K562 (cell line): Measurements from ENCODE around the gene SPEM2. TPM values are rescaled to one million over a fixed set of nuclear protein-coding genes. Genes with fewer than 3 reads are reported as not detected.
A peak's percentile ranks its signal among the peaks of the same experiment; 100 is the strongest.

Experiments used
- ATAC-seq: fragments of 200-7000 bp; cut with Tn5 transposase; 3 replicates; pipeline ENCODE4 v1.9.1; 2020; ENCODE audit warnings: moderate library complexity
- BruUV-seq: library from RNA; stranded (reverse); fragments of 400-500 nt; replicated peaks from 2 replicates; lab custom pipeline; 2021; lab: Mats Ljungman, UMichigan
- CTCF ChIA-PET: fragments of 300-600 bp; formaldehyde crosslinking; extraction: SDS; loops from one replicate; lab custom pipeline; 2021; ENCODE audit warnings: low intra/inter-chr PET ratio; lab: Yijun Ruan, JAX
- POLR2A ChIA-PET: fragments of 300-600, 350-650 bp; sonication (Branson Sonifier 250); formaldehyde crosslinking; extraction: SDS; loops from one replicate; lab custom pipeline; 2021; ENCODE audit warnings: antibody characterized with exemption, inconsistent platforms; lab: Yijun Ruan, JAX
- DNase-seq, 4 experiments: peaks; one replicate each; pipeline versions ENCODE4 v3.0.0 to v3.0.0-alpha.2; 2011 to 2018; ENCODE audit warnings: low spot score in 3 of 4, mixed read lengths in 3 of 4; ENCODE audit errors: extremely low read depth in 1 of 4
- FAIRE-seq: peaks from 2 replicates; lab custom pipeline; 2011; peaks lifted over from hg19 to GRCh38; lab: Jason Lieb, UNC
- H2AFZ ChIP-seq: 2 replicates; pipeline ENCODE4 v1.6.0; 2011; ENCODE audit warnings: low read depth, low read length, control low read depth, inconsistent platforms
- H3K27ac ChIP-seq: fragments of 200-600 bp; 3 replicates; pipeline ENCODE4 v1.8.0; 2011; ENCODE audit warnings: low read depth, mild to moderate bottlenecking, control low read depth, inconsistent platforms, low read length, moderate library complexity, mixed read lengths; ENCODE audit errors: extremely low read depth
- H3K27me3 ChIP-seq, 2 experiments: fragments of 300-600 bp in 1 of 2; 2 replicates in 1 of 2; 3 replicates in 1 of 2; pipeline versions ENCODE4 v1.6.0 to v1.8.0; 2011; ENCODE audit warnings: inconsistent platforms in 2 of 2, low read length in 2 of 2, mild to moderate bottlenecking in 1 of 2, mixed read lengths in 1 of 2, moderate library complexity in 1 of 2; ENCODE audit not compliant: control insufficient read depth in 2 of 2, insufficient read depth in 2 of 2
- H3K36me3 ChIP-seq: fragments of 300-600 bp; 3 replicates; pipeline ENCODE4 v1.8.0; 2011; ENCODE audit warnings: mild to moderate bottlenecking, low read length, inconsistent platforms; ENCODE audit not compliant: control insufficient read depth, insufficient read depth
- H3K4me1 ChIP-seq, 2 experiments: fragments of 200-600 bp in 1 of 2; replicated peaks in 1 of 2; 2 replicates in 1 of 2; 3 replicates in 1 of 2; pipeline versions ENCODE4 v1.5.1 to v1.8.0; 2011; ENCODE audit warnings: inconsistent platforms in 2 of 2, low read length in 2 of 2, mild to moderate bottlenecking in 1 of 2, mixed read lengths in 1 of 2, moderate library complexity in 1 of 2; ENCODE audit not compliant: control insufficient read depth in 2 of 2, insufficient read depth in 2 of 2
- H3K4me2 ChIP-seq: 2 replicates; pipeline ENCODE4 v1.6.1; 2011; ENCODE audit warnings: low read length, control low read depth, inconsistent platforms, mixed read lengths; ENCODE audit not compliant: insufficient read depth
- H3K4me3 ChIP-seq: fragments of 200-600 bp; sonication (generic), shearing (Covaris generic); 2 replicates; pipeline ENCODE4 v1.5.1; 2016; ENCODE audit warnings: control low read depth, inconsistent platforms
- H3K79me2 ChIP-seq: fragments of 200-600 bp; 3 replicates; pipeline ENCODE4 v1.8.0; 2011; ENCODE audit warnings: low read length, inconsistent platforms; ENCODE audit not compliant: control insufficient read depth, insufficient read depth
- H3K9ac ChIP-seq, 2 experiments: 2 replicates each; pipeline versions ENCODE4 v1.6.0 to v1.6.1; 2011; ENCODE audit warnings: low read depth in 2 of 2, low read length in 2 of 2, control low read depth in 1 of 2, inconsistent platforms in 1 of 2, mild to moderate bottlenecking in 1 of 2, mixed read lengths in 1 of 2; ENCODE audit not compliant: insufficient read depth in 1 of 2
- H3K9me1 ChIP-seq: one replicate; pipeline ENCODE4 v1.6.0; 2011; ENCODE audit warnings: inconsistent platforms, mild to moderate bottlenecking, low read length, moderate library complexity; ENCODE audit not compliant: control insufficient read depth, insufficient read depth
- H3K9me3 ChIP-seq: replicated peaks from 2 replicates; pipeline ENCODE4 v1.5.1; 2011; ENCODE audit warnings: low read depth, low read length, inconsistent platforms; ENCODE audit not compliant: control insufficient read depth, insufficient read depth
- H4K20me1 ChIP-seq: replicated peaks from 2 replicates; pipeline ENCODE4 v1.6.1; 2011; ENCODE audit warnings: low read length, inconsistent platforms, mixed read lengths; ENCODE audit not compliant: control insufficient read depth, insufficient read depth
- DIDO1 ChIP-seq: fragments of 450-650 bp; IDR thresholded peaks from 2 replicates; pipeline ENCODE4 v1.6.1; 2016; ENCODE audit warnings: low read depth, missing biosample characterization, missing genetic modification characterization
- KLF6 ChIP-seq: fragments of 250-450 bp; sonication (Bioruptor Pico); IDR thresholded peaks from 2 replicates; pipeline ENCODE4 v1.4.0; 2020; ENCODE audit warnings: mild to moderate bottlenecking, moderate library complexity, borderline replicate concordance
- POLR2G ChIP-seq: fragments of 200-400 bp; formaldehyde crosslinking; IDR thresholded peaks from 2 replicates; pipeline ENCODE4 v1.6.1; 2017; ENCODE audit warnings: low read depth, mild to moderate bottlenecking, antibody characterized with exemption, low read length, moderate library complexity
- WGBS: fragments of 100-300 bp; shearing (Covaris generic); methylation state at CpG from one replicate; pipeline ENCODE4 v1.1.6; 2016; ENCODE audit warnings: low coverage, mixed read lengths; ENCODE audit not compliant: insufficient coverage; ENCODE audit errors: missing lambda C conversion rate; 5-methylcytosine and 5-hydroxymethylcytosine counted together
- in situ Hi-C: fragments of 300-500 bp; cut with MboI; formaldehyde crosslinking; loops from 4 replicates; pipeline ENCODE4 v1.15.0; 2018; ENCODE audit warnings: inconsistent platforms, mixed read lengths
- intact Hi-C: fragments of 100-400 bp; cut with micrococcal nuclease; formaldehyde crosslinking; loops from 2 replicates; pipeline ENCODE4 v1.14.2; 2022
- polyA plus RNA-seq, 8 experiments: library from polyadenylated mRNA; depleted of rRNA in 4 of 8; stranded (reverse) in 5 of 8; unstranded in 3 of 8; fragments of >200 nt; fragmentation: Nextera tagmentation in 2 of 8; fragmentation: Illumina TruSeq in 1 of 8; extraction: Ambion mirVana in 2 of 8; extraction: Trizol in 1 of 8; gene quantifications; 2 replicates each; pipeline versions ENCODE4 v1.2.1 to v1.2.3, GENCODE V29; 2011 to 2014; ENCODE audit warnings: inconsistent platforms in 1 of 8, missing spikeins in 1 of 8
- total RNA-seq, 7 experiments: library from RNA; depleted of rRNA in 6 of 7; stranded (reverse); fragments of >200 nt in 6 of 7; fragmentation: Illumina TruSeq in 2 of 7; extraction: Trizol in 2 of 7; gene quantifications; 2 replicates each; pipeline versions ENCODE4 v1.2.1 to v1.2.3, GENCODE V29; 2011 to 2021; ENCODE audit warnings: low replicate concordance in 1 of 7

SPEM2 gene
- total and polyA plus RNA-seq, 9 of the 15 experiments (the other 6 are each of a cell fraction or from before 2014, with no cell fraction given), result not detected

GRCh38 chr17:7465597-7466275, 40.3 kb downstream of the SPEM2 start:
- no peaks in the 10 kb centered on the region for H3K9me3 ChIP-seq
- no peak overlapping the region for H3K4me2 ChIP-seq
- no peaks in the 10 kb centered on the region for H4K20me1 ChIP-seq
- no peak overlapping the region for H3K27ac ChIP-seq
- H3K36me3 ChIP-seq, result peaks cover 37% of the 10 kb centered on the region; the same call in 1 of the 3 replicates
- H3K9ac ChIP-seq, result no peak overlapping the region
- no peak for ATAC-seq
- H3K4me3 ChIP-seq, result no peak overlapping the region
- BruUV-seq, result no TSS peak
- H3K79me2 ChIP-seq, result peaks cover 9% of the 10 kb centered on the region
- DNase-seq, result no peak
- TF ChIP-seq POLR2G (peak; percentile 25; the same call in 1 of the 2 replicates), DIDO1 (no peak)
- TF ChIP-seq, all 486 proteins: peak for 1
- in situ Hi-C loops, result no loop called here
- POLR2A ChIA-PET, result interaction anchor here (0.5 to 2.0 kb wide), 5 partner anchors 9 to 21 kb away, joined by 3 to 6 read pairs (median 4); no protein-coding TSS in a partner anchor
- no peak for FAIRE-seq
- Histone ChIP-seq H2AFZ (no peak overlapping the region), H3K9me1 (no peaks in the 10 kb centered on the region), H3K4me1 (peaks cover 8 to 29% of the 10 kb centered on the region in 2 experiments), H3K27me3 (no peaks in the 10 kb centered on the region)
- intact Hi-C loops, result no loop called here
- CTCF ChIA-PET, result no interaction called here
- 95% methylated on average over 13 of the region's 33 CpGs for WGBS

GRCh38 chr17:7466318-7466638, 40.9 kb downstream of the SPEM2 start:
- whole genome bisulfite sequencing, result 95% methylated on average over 3 of the region's 9 CpGs
- intact Hi-C loops, result no loop called here
- Histone ChIP-seq H3K9ac (peak overlapping the region in 1 of 2 experiments; percentile 64; a peak in 2 of 4 replicates), H3K79me2 (peaks cover 14% of the 10 kb centered on the region), H4K20me1 (no peaks in the 10 kb centered on the region), H3K9me1 (no peaks in the 10 kb centered on the region), H2AFZ (no peak overlapping the region), H3K4me2 (no peak overlapping the region), H3K4me3 (no peak overlapping the region), H3K4me1 (peaks cover 8 to 29% of the 10 kb centered on the region in 2 experiments), H3K36me3 (peaks cover 37% of the 10 kb centered on the region; the same call in 1 of the 3 replicates), H3K27ac (peak overlapping the region; percentile 70; the same call in 1 of the 3 replicates), H3K27me3 (no peaks in the 10 kb centered on the region), H3K9me3 (no peaks in the 10 kb centered on the region)
- no peak for ATAC-seq
- no TSS peak for BruUV-seq
- FAIRE-seq, result no peak
- ChIA-PET POLR2A (interaction anchor here (0.5 to 2.0 kb wide), 6 partner anchors 10 to 142 kb away, joined by 3 to 6 read pairs (median 4); no protein-coding TSS in a partner anchor), CTCF (no interaction called here)
- TF ChIP-seq KLF6 (CRISPR knock-in tag), result no peak
- in situ Hi-C loops, result no loop called here
- no peak for DNase-seq
